NB4 (cell line): ENCODE data around the gene PHF21B.

Experiments
- DNase-seq: peaks from one replicate; pipeline ENCODE4 v3.0.0; 2010; ENCODE audit warnings: low read depth
- H3K4me3 ChIP-seq: one replicate; pipeline ENCODE4 v1.5.1; 2011; ENCODE audit warnings: mild to moderate bottlenecking, low read depth, low read length, moderate library complexity
- MYC ChIP-seq: IDR thresholded peaks from 2 replicates; pipeline ENCODE4 v1.6.1; 2011; ENCODE audit warnings: low read depth, low read length
- POLR2A ChIP-seq: IDR thresholded peaks from 2 replicates; pipeline ENCODE4 v1.6.1; 2011; ENCODE audit warnings: mild to moderate bottlenecking; ENCODE audit not compliant: insufficient read length; ENCODE audit errors: extremely low read depth
- TF ChIP-seq, protein P1 (sequence below): IDR thresholded peaks from 2 replicates; pipeline ENCODE4 v1.6.1; 2011; ENCODE audit warnings: low read depth, low read length
- TF ChIP-seq, protein P2 (sequence below): IDR thresholded peaks from one replicate; pipeline ENCODE4 v1.5.1; 2012; ENCODE audit warnings: low read depth, low read length

Gene PHF21B

DNA sequence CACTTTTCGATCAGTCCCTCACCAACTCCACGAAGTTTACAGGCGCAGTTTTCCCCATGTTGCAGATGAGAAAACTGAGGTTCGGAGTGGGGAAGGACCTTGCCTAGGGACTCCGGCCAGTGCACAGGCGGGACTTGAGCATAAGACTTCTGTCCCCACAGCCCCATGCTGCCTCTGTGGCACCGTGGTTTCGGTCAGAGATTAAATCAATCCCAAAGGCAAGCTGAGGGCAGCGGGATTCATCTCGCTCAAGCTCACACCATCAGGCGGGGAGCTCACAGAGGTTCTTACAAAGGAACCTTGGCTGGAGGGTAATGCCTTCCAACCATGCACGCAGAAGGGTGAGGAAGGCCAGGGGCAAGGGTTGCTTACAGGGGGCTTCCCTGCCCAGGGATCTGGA is 115.5 kb downstream of the PHF21B start:
- H3K4me3 ChIP-seq = no peak overlapping the region
- TF ChIP-seq MYC = no peak
- TF ChIP-seq, protein P1, sequence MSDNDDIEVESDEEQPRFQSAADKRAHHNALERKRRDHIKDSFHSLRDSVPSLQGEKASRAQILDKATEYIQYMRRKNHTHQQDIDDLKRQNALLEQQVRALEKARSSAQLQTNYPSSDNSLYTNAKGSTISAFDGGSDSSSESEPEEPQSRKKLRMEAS = no peak
- no peak for TF ChIP-seq POLR2A
- TF ChIP-seq, protein P2, sequence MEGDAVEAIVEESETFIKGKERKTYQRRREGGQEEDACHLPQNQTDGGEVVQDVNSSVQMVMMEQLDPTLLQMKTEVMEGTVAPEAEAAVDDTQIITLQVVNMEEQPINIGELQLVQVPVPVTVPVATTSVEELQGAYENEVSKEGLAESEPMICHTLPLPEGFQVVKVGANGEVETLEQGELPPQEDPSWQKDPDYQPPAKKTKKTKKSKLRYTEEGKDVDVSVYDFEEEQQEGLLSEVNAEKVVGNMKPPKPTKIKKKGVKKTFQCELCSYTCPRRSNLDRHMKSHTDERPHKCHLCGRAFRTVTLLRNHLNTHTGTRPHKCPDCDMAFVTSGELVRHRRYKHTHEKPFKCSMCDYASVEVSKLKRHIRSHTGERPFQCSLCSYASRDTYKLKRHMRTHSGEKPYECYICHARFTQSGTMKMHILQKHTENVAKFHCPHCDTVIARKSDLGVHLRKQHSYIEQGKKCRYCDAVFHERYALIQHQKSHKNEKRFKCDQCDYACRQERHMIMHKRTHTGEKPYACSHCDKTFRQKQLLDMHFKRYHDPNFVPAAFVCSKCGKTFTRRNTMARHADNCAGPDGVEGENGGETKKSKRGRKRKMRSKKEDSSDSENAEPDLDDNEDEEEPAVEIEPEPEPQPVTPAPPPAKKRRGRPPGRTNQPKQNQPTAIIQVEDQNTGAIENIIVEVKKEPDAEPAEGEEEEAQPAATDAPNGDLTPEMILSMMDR = no peak
- DNase-seq = no peak

DNA sequence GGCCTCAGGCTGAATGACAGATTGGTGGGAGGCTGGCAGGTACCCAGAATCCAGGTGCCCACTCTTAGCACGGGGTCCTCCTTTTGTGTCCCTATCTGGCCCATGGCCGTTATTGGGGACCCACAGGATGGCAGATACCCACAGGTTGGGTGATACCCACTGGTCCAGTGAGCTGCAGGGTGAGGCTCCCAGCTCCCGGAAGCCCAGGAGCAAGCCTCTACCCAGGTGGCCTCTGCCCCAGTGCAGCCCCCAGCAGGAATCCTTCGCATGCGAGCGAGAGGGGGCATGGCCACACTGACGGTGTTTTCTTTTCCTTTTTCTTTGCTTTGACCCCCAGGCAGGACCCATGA is 116.1 kb downstream of the PHF21B start:
- no peak overlapping the region for H3K4me3 ChIP-seq
- TF ChIP-seq, protein P1 = no peak
- TF ChIP-seq, protein P2 = no peak
- no peak for TF ChIP-seq POLR2A
- no peak for TF ChIP-seq MYC
- no peak for DNase-seq

DNA sequence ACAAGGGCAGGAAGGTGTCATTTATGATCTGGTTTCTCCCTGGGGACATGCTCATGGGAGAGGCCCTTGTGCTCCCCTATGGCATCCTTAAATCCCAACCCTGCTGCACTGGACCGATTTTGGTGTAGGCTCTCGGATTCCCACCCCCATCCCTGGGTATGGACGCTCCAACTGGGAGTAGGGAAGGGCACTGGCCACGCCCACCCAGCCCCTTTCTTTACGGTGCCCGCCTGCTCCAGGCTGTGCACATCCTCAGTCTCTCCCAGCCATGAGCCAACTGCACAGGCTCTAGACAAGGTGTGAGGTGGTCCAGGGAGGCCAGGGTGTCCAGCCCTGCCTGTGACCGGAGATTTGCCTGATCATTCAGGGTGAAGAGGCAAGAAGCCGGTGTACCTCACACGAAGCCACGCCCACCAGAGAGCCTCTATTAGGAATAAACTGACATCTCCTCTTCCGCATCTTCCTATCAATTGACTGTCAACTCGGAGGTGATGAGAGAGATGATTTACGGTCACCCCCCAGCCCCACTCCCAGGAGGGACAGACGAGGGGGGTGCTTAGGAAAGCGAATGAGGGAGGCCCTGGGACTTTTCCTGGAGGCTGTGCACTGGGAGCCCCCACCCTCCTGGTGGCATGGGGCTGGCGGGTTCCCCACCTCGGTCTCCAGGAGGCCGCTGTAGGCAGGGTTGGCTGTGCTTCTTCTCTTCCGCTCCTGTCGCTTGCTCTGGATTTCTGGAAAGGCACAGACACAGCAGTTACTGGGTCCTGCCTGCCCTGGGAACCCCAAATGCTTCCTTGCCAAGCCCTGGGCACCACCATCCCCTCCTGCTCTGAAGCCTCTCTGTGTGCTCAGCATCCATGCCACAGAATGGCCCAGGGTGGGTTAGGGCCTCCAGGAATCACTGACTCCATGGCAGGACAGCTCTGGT is 116.7 kb downstream of the PHF21B start:
- H3K4me3 ChIP-seq = no peak overlapping the region
- TF ChIP-seq, protein P2 = no peak
- no peak for TF ChIP-seq POLR2A
- no peak for TF ChIP-seq MYC
- TF ChIP-seq, protein P1 = no peak
- DNase-seq = no peak

DNA sequence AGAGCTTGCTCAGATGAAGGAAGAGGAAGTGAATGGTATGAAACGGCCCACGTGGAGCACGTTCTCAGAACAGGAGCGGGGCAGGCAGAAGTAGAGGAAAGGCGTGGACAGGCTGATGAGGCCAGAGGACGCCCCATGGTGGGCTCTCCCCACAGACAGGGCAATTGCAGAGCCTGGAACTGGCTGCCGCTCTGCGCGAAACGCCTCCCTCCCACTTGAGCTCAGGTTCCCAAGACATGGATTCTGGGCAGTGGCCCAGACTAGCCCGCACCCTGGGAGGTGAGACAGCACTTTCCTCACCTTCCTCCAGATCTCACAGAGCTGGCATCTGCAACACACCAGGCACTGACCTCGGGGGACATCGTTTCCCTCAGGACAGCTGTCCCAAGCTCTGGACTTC is 117.6 kb downstream of the PHF21B start:
- TF ChIP-seq, protein P1 = no peak
- TF ChIP-seq, protein P2 = no peak
- TF ChIP-seq POLR2A (no peak), MYC (no peak)
- DNase-seq = no peak
- no peak overlapping the region for H3K4me3 ChIP-seq

DNA sequence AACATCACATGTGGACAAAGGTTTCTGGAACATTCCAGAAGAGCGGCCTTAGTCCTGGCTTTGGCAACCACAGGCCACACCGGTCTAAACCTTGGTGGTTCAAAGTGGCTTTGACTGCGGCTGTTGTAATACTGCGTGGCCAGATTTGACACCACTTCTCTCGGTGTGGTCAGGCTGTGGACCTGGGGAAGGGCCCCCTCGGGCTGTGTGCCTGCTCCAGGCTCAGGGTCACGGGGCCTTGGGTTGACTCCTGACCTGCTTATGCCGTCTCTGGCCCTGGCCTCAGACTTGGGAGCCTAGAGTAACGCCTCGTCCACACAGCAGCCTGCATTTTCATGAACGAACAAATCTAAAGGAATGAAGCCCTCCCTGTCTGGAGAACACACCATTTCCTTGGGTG is 118.0 kb downstream of the PHF21B start:
- TF ChIP-seq POLR2A (no peak), MYC (no peak)
- TF ChIP-seq, protein P2 = no peak
- TF ChIP-seq, protein P1 = no peak
- no peak overlapping the region for H3K4me3 ChIP-seq
- no peak for DNase-seq
